ENCODE data around the gene CCDC9. TPM values are rescaled to one million over a fixed set of nuclear protein-coding genes. Genes with fewer than 3 reads are reported as not detected.

CCDC9 gene
- total and polyA plus RNA-seq, 2 of the 13 experiments (the other 11 are each of a cell fraction or from before 2014, with no cell fraction given) = 2.9 to 6.3 TPM

DNA sequence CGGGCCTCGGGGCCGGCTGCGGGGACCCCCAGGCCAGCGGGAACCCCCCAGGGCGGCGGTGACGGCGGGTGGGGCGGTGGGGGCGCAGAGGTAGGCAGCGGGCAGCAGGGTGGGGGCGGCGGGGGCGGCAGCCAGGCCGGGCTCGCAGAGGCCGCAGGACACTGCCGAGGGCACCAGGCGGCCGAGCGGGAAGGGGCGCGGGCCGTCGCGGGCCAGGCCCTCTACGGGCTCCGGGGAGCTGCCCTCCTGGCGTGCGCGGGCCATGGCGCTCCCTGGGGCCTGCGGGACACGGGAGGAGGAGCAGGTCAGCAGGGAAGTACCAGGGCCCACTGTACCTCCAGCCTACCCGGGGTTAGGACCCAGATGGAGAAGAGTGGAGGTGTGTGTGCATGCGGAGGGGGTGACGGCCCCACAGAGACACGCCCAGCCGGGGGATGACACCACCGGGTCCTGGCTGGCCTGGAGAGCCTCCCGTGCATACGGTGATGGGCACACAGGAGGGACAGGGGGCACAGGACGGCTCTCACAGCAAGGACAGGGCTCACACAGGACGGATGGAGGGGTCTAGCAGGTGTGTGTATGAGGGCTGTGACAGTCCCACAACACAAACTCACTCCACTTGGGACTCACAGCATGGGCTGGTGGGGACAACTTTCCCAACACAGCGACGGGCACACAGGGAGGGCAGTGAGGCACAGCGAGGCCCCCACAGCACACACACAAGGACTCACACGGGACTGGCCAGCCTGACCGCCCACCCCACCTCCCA is 28.0 kb upstream of the CCDC9 start (continued):
- TF ChIP-seq, protein P1, sequence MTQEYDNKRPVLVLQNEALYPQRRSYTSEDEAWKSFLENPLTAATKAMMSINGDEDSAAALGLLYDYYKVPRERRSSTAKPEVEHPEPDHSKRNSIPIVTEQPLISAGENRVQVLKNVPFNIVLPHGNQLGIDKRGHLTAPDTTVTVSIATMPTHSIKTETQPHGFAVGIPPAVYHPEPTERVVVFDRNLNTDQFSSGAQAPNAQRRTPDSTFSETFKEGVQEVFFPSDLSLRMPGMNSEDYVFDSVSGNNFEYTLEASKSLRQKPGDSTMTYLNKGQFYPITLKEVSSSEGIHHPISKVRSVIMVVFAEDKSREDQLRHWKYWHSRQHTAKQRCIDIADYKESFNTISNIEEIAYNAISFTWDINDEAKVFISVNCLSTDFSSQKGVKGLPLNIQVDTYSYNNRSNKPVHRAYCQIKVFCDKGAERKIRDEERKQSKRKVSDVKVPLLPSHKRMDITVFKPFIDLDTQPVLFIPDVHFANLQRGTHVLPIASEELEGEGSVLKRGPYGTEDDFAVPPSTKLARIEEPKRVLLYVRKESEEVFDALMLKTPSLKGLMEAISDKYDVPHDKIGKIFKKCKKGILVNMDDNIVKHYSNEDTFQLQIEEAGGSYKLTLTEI (CRISPR knock-in tag; conservative IDR thresholded peaks at IDR 0.05) = no peak
- TF ChIP-seq ZNF567 (CRISPR knock-in tag; IDR thresholded peaks at IDR 0.05; ENCODE audit: borderline replicate concordance) (no peak), RBM39 (IDR thresholded peaks at IDR 0.05; ENCODE audit: low read depth, low read length, poor library complexity, severe bottlenecking) (no peak), ZNF83 (CRISPR knock-in tag; IDR thresholded peaks at IDR 0.05; ENCODE audit: borderline replicate concordance) (no peak), ZNF761 (CRISPR knock-in tag; conservative IDR thresholded peaks at IDR 0.05) (no peak), TEAD3 (CRISPR knock-in tag; optimal IDR thresholded peaks at IDR 0.05; ENCODE audit: borderline replicate concordance) (no peak), ZNF343 (CRISPR knock-in tag; IDR thresholded peaks at IDR 0.05) (no peak), TARDBP (CRISPR knock-in tag; IDR thresholded peaks at IDR 0.05) (peak; percentile 37; the same call in 1 of the 2 replicates), TAF1 (CRISPR knock-in tag; IDR thresholded peaks at IDR 0.05) (peak; percentile 64; the same call in 1 of the 2 replicates), DPF2 (CRISPR knock-in tag; IDR thresholded peaks at IDR 0.05; ENCODE audit: borderline replicate concordance, low read depth) (peak; percentile 23; the same call in 1 of the 2 replicates)
- TF ChIP-seq, protein P2, sequence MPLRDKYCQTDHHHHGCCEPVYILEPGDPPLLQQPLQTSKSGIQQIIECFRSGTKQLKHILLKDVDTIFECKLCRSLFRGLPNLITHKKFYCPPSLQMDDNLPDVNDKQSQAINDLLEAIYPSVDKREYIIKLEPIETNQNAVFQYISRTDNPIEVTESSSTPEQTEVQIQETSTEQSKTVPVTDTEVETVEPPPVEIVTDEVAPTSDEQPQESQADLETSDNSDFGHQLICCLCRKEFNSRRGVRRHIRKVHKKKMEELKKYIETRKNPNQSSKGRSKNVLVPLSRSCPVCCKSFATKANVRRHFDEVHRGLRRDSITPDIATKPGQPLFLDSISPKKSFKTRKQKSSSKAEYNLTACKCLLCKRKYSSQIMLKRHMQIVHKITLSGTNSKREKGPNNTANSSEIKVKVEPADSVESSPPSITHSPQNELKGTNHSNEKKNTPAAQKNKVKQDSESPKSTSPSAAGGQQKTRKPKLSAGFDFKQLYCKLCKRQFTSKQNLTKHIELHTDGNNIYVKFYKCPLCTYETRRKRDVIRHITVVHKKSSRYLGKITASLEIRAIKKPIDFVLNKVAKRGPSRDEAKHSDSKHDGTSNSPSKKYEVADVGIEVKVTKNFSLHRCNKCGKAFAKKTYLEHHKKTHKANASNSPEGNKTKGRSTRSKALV (CRISPR knock-in tag; IDR thresholded peaks at IDR 0.05) = no peak
- TF ChIP-seq, protein P3, sequence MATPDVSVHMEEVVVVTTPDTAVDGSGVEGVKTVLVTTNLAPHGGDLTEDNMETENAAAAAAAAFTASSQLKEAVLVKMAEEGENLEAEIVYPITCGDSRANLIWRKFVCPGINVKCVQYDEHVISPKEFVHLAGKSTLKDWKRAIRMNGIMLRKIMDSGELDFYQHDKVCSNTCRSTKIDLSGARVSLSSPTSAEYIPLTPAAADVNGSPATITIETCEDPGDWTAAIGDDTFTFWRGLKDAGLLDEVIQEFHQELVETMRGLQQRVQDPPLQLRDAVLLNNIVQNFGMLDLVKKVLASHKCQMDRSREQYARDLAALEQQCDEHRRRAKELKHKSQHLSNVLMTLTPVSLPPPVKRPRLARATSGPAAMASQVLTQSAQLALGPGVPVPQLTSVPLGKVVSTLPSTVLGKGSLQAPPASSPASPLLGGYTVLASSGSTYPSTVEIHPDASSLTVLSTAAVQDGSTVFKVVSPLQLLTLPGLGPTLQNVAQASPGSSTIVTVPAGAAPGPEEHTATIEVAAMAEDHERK (CRISPR knock-in tag; IDR thresholded peaks at IDR 0.05; ENCODE audit: low read depth) = no peak
- TF ChIP-seq, protein P4, sequence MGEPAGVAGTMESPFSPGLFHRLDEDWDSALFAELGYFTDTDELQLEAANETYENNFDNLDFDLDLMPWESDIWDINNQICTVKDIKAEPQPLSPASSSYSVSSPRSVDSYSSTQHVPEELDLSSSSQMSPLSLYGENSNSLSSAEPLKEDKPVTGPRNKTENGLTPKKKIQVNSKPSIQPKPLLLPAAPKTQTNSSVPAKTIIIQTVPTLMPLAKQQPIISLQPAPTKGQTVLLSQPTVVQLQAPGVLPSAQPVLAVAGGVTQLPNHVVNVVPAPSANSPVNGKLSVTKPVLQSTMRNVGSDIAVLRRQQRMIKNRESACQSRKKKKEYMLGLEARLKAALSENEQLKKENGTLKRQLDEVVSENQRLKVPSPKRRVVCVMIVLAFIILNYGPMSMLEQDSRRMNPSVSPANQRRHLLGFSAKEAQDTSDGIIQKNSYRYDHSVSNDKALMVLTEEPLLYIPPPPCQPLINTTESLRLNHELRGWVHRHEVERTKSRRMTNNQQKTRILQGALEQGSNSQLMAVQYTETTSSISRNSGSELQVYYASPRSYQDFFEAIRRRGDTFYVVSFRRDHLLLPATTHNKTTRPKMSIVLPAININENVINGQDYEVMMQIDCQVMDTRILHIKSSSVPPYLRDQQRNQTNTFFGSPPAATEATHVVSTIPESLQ (CRISPR knock-in tag; conservative IDR thresholded peaks at IDR 0.05) = no peak
- TF ChIP-seq, protein P5, sequence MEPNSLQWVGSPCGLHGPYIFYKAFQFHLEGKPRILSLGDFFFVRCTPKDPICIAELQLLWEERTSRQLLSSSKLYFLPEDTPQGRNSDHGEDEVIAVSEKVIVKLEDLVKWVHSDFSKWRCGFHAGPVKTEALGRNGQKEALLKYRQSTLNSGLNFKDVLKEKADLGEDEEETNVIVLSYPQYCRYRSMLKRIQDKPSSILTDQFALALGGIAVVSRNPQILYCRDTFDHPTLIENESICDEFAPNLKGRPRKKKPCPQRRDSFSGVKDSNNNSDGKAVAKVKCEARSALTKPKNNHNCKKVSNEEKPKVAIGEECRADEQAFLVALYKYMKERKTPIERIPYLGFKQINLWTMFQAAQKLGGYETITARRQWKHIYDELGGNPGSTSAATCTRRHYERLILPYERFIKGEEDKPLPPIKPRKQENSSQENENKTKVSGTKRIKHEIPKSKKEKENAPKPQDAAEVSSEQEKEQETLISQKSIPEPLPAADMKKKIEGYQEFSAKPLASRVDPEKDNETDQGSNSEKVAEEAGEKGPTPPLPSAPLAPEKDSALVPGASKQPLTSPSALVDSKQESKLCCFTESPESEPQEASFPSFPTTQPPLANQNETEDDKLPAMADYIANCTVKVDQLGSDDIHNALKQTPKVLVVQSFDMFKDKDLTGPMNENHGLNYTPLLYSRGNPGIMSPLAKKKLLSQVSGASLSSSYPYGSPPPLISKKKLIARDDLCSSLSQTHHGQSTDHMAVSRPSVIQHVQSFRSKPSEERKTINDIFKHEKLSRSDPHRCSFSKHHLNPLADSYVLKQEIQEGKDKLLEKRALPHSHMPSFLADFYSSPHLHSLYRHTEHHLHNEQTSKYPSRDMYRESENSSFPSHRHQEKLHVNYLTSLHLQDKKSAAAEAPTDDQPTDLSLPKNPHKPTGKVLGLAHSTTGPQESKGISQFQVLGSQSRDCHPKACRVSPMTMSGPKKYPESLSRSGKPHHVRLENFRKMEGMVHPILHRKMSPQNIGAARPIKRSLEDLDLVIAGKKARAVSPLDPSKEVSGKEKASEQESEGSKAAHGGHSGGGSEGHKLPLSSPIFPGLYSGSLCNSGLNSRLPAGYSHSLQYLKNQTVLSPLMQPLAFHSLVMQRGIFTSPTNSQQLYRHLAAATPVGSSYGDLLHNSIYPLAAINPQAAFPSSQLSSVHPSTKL (CRISPR knock-in tag; IDR thresholded peaks at IDR 0.05) = 0 out of 2 replicates have a peak, but pooled peaks have one; percentile 16
- TF ChIP-seq, protein P6, sequence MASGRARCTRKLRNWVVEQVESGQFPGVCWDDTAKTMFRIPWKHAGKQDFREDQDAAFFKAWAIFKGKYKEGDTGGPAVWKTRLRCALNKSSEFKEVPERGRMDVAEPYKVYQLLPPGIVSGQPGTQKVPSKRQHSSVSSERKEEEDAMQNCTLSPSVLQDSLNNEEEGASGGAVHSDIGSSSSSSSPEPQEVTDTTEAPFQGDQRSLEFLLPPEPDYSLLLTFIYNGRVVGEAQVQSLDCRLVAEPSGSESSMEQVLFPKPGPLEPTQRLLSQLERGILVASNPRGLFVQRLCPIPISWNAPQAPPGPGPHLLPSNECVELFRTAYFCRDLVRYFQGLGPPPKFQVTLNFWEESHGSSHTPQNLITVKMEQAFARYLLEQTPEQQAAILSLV (CRISPR knock-in tag; IDR thresholded peaks at IDR 0.05; ENCODE audit: borderline replicate concordance) = no peak
